Glutamatergic neuron (in vitro differentiated cells): ENCODE results near the gene GCN1. TPM values are rescaled to one million over a fixed set of nuclear protein-coding genes. Genes with fewer than 3 reads are reported as not detected.

Experiments
- DNase-seq: peaks from one replicate; pipeline ENCODE4 v3.0.0; 2022
- H3K27ac Mint-ChIP-seq: one replicate; pipeline ENCODE4 v1.8.0; 2020; ENCODE audit warnings: mild to moderate bottlenecking, mixed read lengths, inconsistent platforms; ENCODE audit not compliant: unreplicated experiment
- H3K27me3 Mint-ChIP-seq: one replicate; pipeline ENCODE4 v1.8.0; 2020; ENCODE audit warnings: mild to moderate bottlenecking, moderate library complexity, mixed read lengths, inconsistent platforms; ENCODE audit not compliant: unreplicated experiment
- H3K36me3 Mint-ChIP-seq: one replicate; pipeline ENCODE4 v1.8.0; 2020; ENCODE audit warnings: mild to moderate bottlenecking, mixed read lengths, inconsistent platforms; ENCODE audit not compliant: unreplicated experiment
- H3K4me1 Mint-ChIP-seq: one replicate; pipeline ENCODE4 v1.8.0; 2020; ENCODE audit warnings: mild to moderate bottlenecking, low read depth, mixed read lengths, inconsistent platforms; ENCODE audit not compliant: unreplicated experiment
- H3K4me3 Mint-ChIP-seq: one replicate; pipeline ENCODE4 v1.8.0; 2020; ENCODE audit warnings: mild to moderate bottlenecking, mixed read lengths, inconsistent platforms; ENCODE audit not compliant: unreplicated experiment
- H3K9me3 Mint-ChIP-seq: one replicate; pipeline ENCODE4 v1.8.0; 2020; ENCODE audit warnings: mild to moderate bottlenecking, moderate library complexity, mixed read lengths, inconsistent platforms; ENCODE audit not compliant: unreplicated experiment
- CTCF ChIP-seq: fragments of 200-600 bp; sonication (generic); IDR thresholded peaks from one replicate; pipeline ENCODE4 v1.5.0; 2021; ENCODE audit not compliant: partially characterized antibody, unreplicated experiment
- total RNA-seq: library from RNA; stranded (reverse); fragmentation: NEBNext Ultra II Directional; extraction: Animal tissue kit (Norgen Biotek cat#: 25700); gene quantifications from one replicate; pipeline ENCODE4 v1.2.1, GENCODE V29; 2021; ENCODE audit not compliant: unreplicated experiment

The GCN1 gene
- total RNA-seq, 1 donor from 2014 or later, result 173 TPM

- TF ChIP-seq CTCF, result no peak
- DNase-seq, result no peak
- no peak overlapping the region for H3K4me3 Mint-ChIP-seq
- no peak overlapping the region for H3K27ac Mint-ChIP-seq
- no peaks in the 10 kb centered on the region for H3K36me3 Mint-ChIP-seq
- H3K4me1 Mint-ChIP-seq, result peaks cover 15% of the 10 kb centered on the region
- peaks cover 8% of the 10 kb centered on the region for H3K9me3 Mint-ChIP-seq
- peaks cover 9% of the 10 kb centered on the region for H3K27me3 Mint-ChIP-seq
Measured at GRCh38 chr12:120222288-120222832, 27.8 kb upstream of the GCN1 start.

- DNase-seq, result no peak
- Mint-ChIP-seq H3K4me3 (no peak overlapping the region), H3K27me3 (peaks cover 9% of the 10 kb centered on the region), H3K27ac (no peak overlapping the region), H3K9me3 (peaks cover 8% of the 10 kb centered on the region), H3K4me1 (peaks cover 15% of the 10 kb centered on the region), H3K36me3 (no peaks in the 10 kb centered on the region)
- no peak for TF ChIP-seq CTCF
Measured at GRCh38 chr12:120221576-120221900, 27.0 kb upstream of the GCN1 start.

GRCh38 chr12:120220838-120221575 is 26.5 kb upstream of the GCN1 start:
- DNase-seq, result no peak
- H3K36me3 Mint-ChIP-seq, result no peaks in the 10 kb centered on the region
- no peak for TF ChIP-seq CTCF
- H3K27me3 Mint-ChIP-seq, result peaks cover 11% of the 10 kb centered on the region
- H3K27ac Mint-ChIP-seq, result peak overlapping the region; percentile 91
- H3K9me3 Mint-ChIP-seq, result peaks cover 9% of the 10 kb centered on the region
- peak overlapping the region; percentile 71 for H3K4me3 Mint-ChIP-seq
- H3K4me1 Mint-ChIP-seq, result peaks cover 17% of the 10 kb centered on the region

- Mint-ChIP-seq H3K4me3 (no peak overlapping the region), H3K27me3 (peaks cover 10% of the 10 kb centered on the region)
Measured at GRCh38 chr12:120218680-120219606, 24.4 kb upstream of the GCN1 start.

More at GRCh38 chr12:120218680-120219606, 24.4 kb upstream of the GCN1 start:
- Mint-ChIP-seq H3K36me3 (no peaks in the 10 kb centered on the region), H3K4me1 (peaks cover 18% of the 10 kb centered on the region), H3K9me3 (peaks cover 13% of the 10 kb centered on the region), H3K27ac (no peak overlapping the region)
- no peak for DNase-seq
- no peak for TF ChIP-seq CTCF
